GM12878 (cell line): Measurements from ENCODE around the gene CD86. TPM values are rescaled to one million over a fixed set of nuclear protein-coding genes. Genes with fewer than 3 reads are reported as not detected.
A peak's percentile ranks its signal among the peaks of the same experiment; 100 is the strongest.

Experiments
- ASH2L ChIP-seq: fragments of 300-600, 200-600 bp; sonication (generic); IDR thresholded peaks from 2 replicates; pipeline ENCODE4 v1.6.1; 2017; ENCODE audit warnings: low read depth, mild to moderate bottlenecking, borderline replicate concordance
- ATF2 ChIP-seq: IDR thresholded peaks from 2 replicates; pipeline ENCODE4 v1.6.1; 2012; ENCODE audit warnings: low read length, inconsistent platforms
- BMI1 ChIP-seq: fragments of 450-650 bp; IDR thresholded peaks from 2 replicates; pipeline ENCODE4 v1.6.1; 2016; ENCODE audit warnings: mild to moderate bottlenecking, moderate library complexity, borderline replicate concordance
- CEBPB ChIP-seq, 2 experiments: fragments of 150-350 bp in 1 of 2; IDR thresholded peaks; 2 replicates each; pipeline ENCODE4 v1.6.1; 2012 to 2014; ENCODE audit warnings: low read depth in 2 of 2, low read length in 2 of 2, borderline replicate concordance in 1 of 2, inconsistent platforms in 1 of 2
- CHD4 ChIP-seq: fragments of 200-600 bp; sonication (generic); IDR thresholded peaks from 2 replicates; pipeline ENCODE4 v1.6.1; 2016; ENCODE audit warnings: mild to moderate bottlenecking
- E2F4 ChIP-seq: IDR thresholded peaks from 2 replicates; pipeline ENCODE4 v1.6.1; 2012; ENCODE audit warnings: low read depth, low read length, improper control_type of control experiment
- IRF4 ChIP-seq: IDR thresholded peaks from 2 replicates; pipeline ENCODE4 v1.6.1; 2011; ENCODE audit warnings: low read depth, low read length
- JUND ChIP-seq: IDR thresholded peaks from 2 replicates; pipeline ENCODE4 v1.6.1; 2012; ENCODE audit warnings: low read depth, mild to moderate bottlenecking, low read length, improper control_type of control experiment, moderate library complexity
- KLF5 ChIP-seq: fragments of 450-650 bp; IDR thresholded peaks from 2 replicates; pipeline ENCODE4 v1.6.1; 2014; ENCODE audit warnings: mild to moderate bottlenecking; ENCODE audit not compliant: partially characterized antibody
- MEF2B ChIP-seq: fragments of 450-650 bp; IDR thresholded peaks from 2 replicates; pipeline ENCODE4 v1.6.1; 2018; ENCODE audit warnings: mild to moderate bottlenecking, moderate library complexity; ENCODE audit not compliant: partially characterized antibody, poor library complexity, severe bottlenecking
- MTA2 ChIP-seq: fragments of 450-650 bp; IDR thresholded peaks from 2 replicates; pipeline ENCODE4 v1.6.1; 2016; ENCODE audit warnings: low read depth, mild to moderate bottlenecking, moderate library complexity
- NBN ChIP-seq: fragments of 450-650 bp; IDR thresholded peaks from 2 replicates; pipeline ENCODE4 v1.6.1; 2016
- NFYB ChIP-seq: IDR thresholded peaks from 2 replicates; pipeline ENCODE4 v1.6.1; 2011; ENCODE audit warnings: low read depth, mild to moderate bottlenecking, low read length, improper control_type of control experiment, moderate library complexity; ENCODE audit not compliant: insufficient read depth
- NR2C2 ChIP-seq: IDR thresholded peaks from 2 replicates; pipeline ENCODE4 v1.6.1; 2011; ENCODE audit warnings: borderline replicate concordance, low read depth; ENCODE audit not compliant: control insufficient read depth, insufficient read length
- NR2F1 ChIP-seq: fragments of 450-650 bp; conservative IDR thresholded peaks from 2 replicates; pipeline ENCODE4 v1.6.1; 2017; ENCODE audit warnings: mild to moderate bottlenecking
- POU2F2 ChIP-seq: IDR thresholded peaks from 3 replicates; pipeline ENCODE4 v1.6.1; 2011; ENCODE audit warnings: low read depth, mild to moderate bottlenecking, low read length, borderline replicate concordance
- RAD51 ChIP-seq: fragments of 450-650 bp; IDR thresholded peaks from 2 replicates; pipeline ENCODE4 v1.6.1; 2016; ENCODE audit warnings: moderate library complexity, mild to moderate bottlenecking, inconsistent platforms
- STAT1 ChIP-seq: fragments of 450-650 bp; conservative IDR thresholded peaks from 2 replicates; pipeline ENCODE4 v1.6.1; 2014; ENCODE audit warnings: antibody characterized with exemption, mild to moderate bottlenecking
- SUPT20H ChIP-seq: IDR thresholded peaks from 2 replicates; pipeline ENCODE4 v1.6.1; 2011; ENCODE audit warnings: low read depth, mild to moderate bottlenecking, low read length, moderate library complexity, borderline replicate concordance; ENCODE audit not compliant: control insufficient read depth
- SUZ12 ChIP-seq: fragments of 200-600 bp; sonication (generic); IDR thresholded peaks from one replicate; pipeline ENCODE4 v1.6.1; 2018; ENCODE audit warnings: antibody characterized with exemption, mild to moderate bottlenecking; ENCODE audit not compliant: unreplicated experiment
- TCF3 ChIP-seq: IDR thresholded peaks from 2 replicates; pipeline ENCODE4 v1.6.1; 2012; ENCODE audit warnings: low read depth, mild to moderate bottlenecking, low read length, borderline replicate concordance; ENCODE audit not compliant: insufficient read depth
- ZBTB4 ChIP-seq: fragments of 450-650 bp; formaldehyde crosslinking; IDR thresholded peaks from 2 replicates; pipeline ENCODE4 v1.4.0; 2022; ENCODE audit warnings: mild to moderate bottlenecking, moderate library complexity
- ZNF217 ChIP-seq: fragments of 450-650 bp; IDR thresholded peaks from 2 replicates; pipeline ENCODE4 v1.6.1; 2017; ENCODE audit warnings: antibody characterized with exemption, mild to moderate bottlenecking
- ZNF24 ChIP-seq: fragments of 450-650 bp; IDR thresholded peaks from 2 replicates; pipeline ENCODE4 v1.6.1; 2017; ENCODE audit warnings: antibody characterized with exemption, mild to moderate bottlenecking
- ZNF622 ChIP-seq: fragments of 450-650 bp; IDR thresholded peaks from 2 replicates; pipeline ENCODE4 v1.6.1; 2017; ENCODE audit warnings: mild to moderate bottlenecking, inconsistent platforms
- polyA plus RNA-seq, 11 experiments: library from polyadenylated mRNA; depleted of rRNA in 4 of 11; unstranded in 6 of 11; stranded (reverse) in 5 of 11; fragments of >200 nt; fragmentation: Nextera tagmentation in 4 of 11; fragmentation: Illumina TruSeq in 1 of 11; extraction: Ambion mirVana in 4 of 11; extraction: Trizol in 1 of 11; gene quantifications; 1 replicate in 1 of 11; 2 replicates in 10 of 11; pipeline versions ENCODE4 v1.2.1 to v1.2.3, GENCODE V29; 2011 to 2016; ENCODE audit warnings: inconsistent platforms in 2 of 11, missing spikeins in 2 of 11, low read depth in 1 of 11
- total RNA-seq, 4 experiments: library from RNA; depleted of rRNA in 3 of 4; stranded (reverse); fragments of >200 nt in 3 of 4; fragmentation: Illumina TruSeq in 1 of 4; extraction: Trizol in 1 of 4; gene quantifications; 2 replicates each; pipeline versions ENCODE4 v1.2.1 to v1.2.3, GENCODE V29; 2013 to 2021

CD86 gene
- total and polyA plus RNA-seq, 10 of the 15 experiments (the other 5 are each of a cell fraction or from before 2014, with no cell fraction given) = 40.9 to 100 (median 55.5) TPM

GRCh38 chr3:122074621-122075265 lies 19.6 kb downstream of the CD86 start (continued):
- 0 out of 2 replicates have a peak, but pooled peaks have one; percentile 39 for TF ChIP-seq NFYB
- TF ChIP-seq SUZ12 = no peak
- peak; percentile 37; the same call in 1 of the 2 replicates for TF ChIP-seq BMI1
- TF ChIP-seq RAD51 = no peak
- peak in 1 of 2 experiments; percentile 44; a peak in 1 of 4 replicates for TF ChIP-seq CEBPB (IDR thresholded peaks at IDR 0.05; ENCODE audit: borderline replicate concordance in 1 of 2, low read depth in 2 of 2, low read length in 2 of 2)
- peak; percentile 93 for TF ChIP-seq JUND
- no peak for TF ChIP-seq STAT1
- TF ChIP-seq NBN = peak; percentile 81
- 0 out of 3 replicates have a peak, but pooled peaks have one; percentile 38 for TF ChIP-seq POU2F2
- peak; percentile 92 for TF ChIP-seq IRF4
- TF ChIP-seq NR2C2 = no peak
- TF ChIP-seq TCF3 = no peak
- TF ChIP-seq CHD4 = no peak
- TF ChIP-seq E2F4 = no peak
- TF ChIP-seq KLF5 = peak; percentile 22
- TF ChIP-seq MTA2 = peak; percentile 78
- TF ChIP-seq ASH2L = no peak
- TF ChIP-seq SUPT20H = no peak
- no peak for TF ChIP-seq ZBTB4 (CRISPR knock-in tag)
- TF ChIP-seq ATF2 = peak; percentile 87
- TF ChIP-seq MEF2B = peak; percentile 50
- TF ChIP-seq ZNF622 = no peak
- peak; percentile 92 for TF ChIP-seq NR2F1
- TF ChIP-seq ZNF217 = peak; percentile 64; the same call in 1 of the 2 replicates
- TF ChIP-seq ZNF24 = no peak
